Measurements from ENCODE around the gene TMEM238L. TPM values are rescaled to one million over a fixed set of nuclear protein-coding genes. Genes with fewer than 3 reads are reported as not detected.

The TMEM238L gene
- total RNA-seq, 1 donor from 2014 or later = not detected

DNA sequence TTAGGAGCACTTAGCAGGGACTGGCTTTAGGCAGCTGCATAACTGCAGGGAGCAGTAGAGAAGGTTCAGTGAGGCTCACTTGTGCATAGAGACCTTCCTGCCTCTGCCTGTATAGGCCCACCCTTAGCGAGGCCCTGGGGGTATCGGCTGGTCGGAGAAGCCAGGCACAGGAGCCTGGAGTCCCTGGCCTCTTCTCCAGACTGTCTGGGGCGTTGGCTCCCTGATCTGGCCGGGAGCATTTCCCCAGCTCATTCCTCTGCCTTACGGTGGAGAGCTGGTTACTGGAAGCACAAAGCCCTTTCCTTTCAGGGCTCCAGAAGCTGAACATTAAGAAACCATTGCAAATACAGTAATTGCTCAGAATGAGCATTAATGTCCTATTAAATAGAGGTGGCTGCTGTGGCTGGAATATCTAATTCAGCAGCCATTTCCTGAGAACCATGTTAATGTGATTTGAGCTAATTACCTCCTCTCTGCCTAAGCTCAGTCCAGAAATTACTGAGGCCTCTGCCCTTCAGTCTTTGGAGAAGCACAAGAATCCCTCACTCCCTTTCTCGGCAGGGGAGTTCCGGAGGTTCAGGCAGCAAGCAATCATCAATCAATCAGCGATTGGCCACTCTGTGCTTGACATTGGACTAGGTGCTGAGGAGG is 55.2 kb downstream of the TMEM238L start:
- DNase-seq (ENCODE audit: low read depth) = no peak

DNA sequence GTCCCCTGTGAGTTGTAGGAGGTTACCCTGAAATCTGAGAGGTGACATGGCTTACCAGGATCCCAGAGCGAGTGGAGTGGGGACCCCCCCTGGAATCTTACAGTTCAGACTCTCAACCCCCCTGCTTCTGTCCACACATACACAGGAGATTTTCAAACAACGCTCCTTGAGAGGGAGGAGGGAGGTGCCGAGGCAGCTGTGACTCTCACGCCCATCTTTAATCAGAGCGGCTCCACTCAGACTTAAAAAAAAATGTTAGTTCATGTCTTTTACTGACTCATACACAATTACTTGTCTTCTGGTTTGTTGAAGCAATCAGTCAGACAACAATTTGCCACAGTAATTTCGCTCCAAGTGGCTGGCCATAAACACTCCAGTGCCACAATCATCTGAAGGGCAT is 58.7 kb downstream of the TMEM238L start:
- DNase-seq (ENCODE audit: low read depth) = peak; percentile 50

Other genes starting within 250 kb of the TMEM238L start
- gene MYH3, start 146.8 kb downstream of the TMEM238L start, total RNA-seq = 2,551 and 7,123 TPM in 2 replicates
- 49.0 and 53.8 TPM in 2 replicates for gene SCO1, start 106.6 kb downstream of the TMEM238L start, total RNA-seq
- 20.2 and 22.2 TPM in 2 replicates for gene ADPRM, start 106.5 kb downstream of the TMEM238L start, total RNA-seq
- gene TMEM220, start 74.1 kb downstream of the TMEM238L start, total RNA-seq = 3.3 TPM in 2 replicates
- gene PIRT, start 34.0 kb upstream of the TMEM238L start, total RNA-seq = not detected in 2 replicates